NCI-H2081 (cell line): Measurements from ENCODE around the gene FRY.
A peak's percentile ranks its signal among the peaks of the same experiment; 100 is the strongest.

Source experiments
- DNase-seq, 2 experiments: peaks; one replicate each; lab custom pipeline; 2025; lab: John Stamatoyannopoulos, UW

Gene FRY

GRCh38 chr13:32309312-32310133 lies 277.9 kb downstream of the FRY start:
- DNase-seq = no peak

GRCh38 chr13:32310134-32310706 lies 278.6 kb downstream of the FRY start:
- DNase-seq = peak in 1 of 2 experiments; percentile 21

- no peak for DNase-seq
These were observed 279.8 kb downstream of the FRY start for GRCh38 chr13:32311188-32311897.

- DNase-seq = no peak
These were observed 283.0 kb downstream of the FRY start for GRCh38 chr13:32314271-32315237.

GRCh38 chr13:32315238-32316027 lies 283.9 kb downstream of the FRY start, which contains the start of the genes BRCA2 and ZAR1L:
Gene BRCA2 (plus strand): TSS chr13:32315508. CDS start chr13:32316461, 953 bp downstream.
Gene ZAR1L (minus strand): TSS chr13:32315363. CDS start chr13:32311925, 3,438 bp downstream.
- DNase-seq = peak; percentile 75 to 89

GRCh38 chr13:32316028-32316339 lies 284.4 kb downstream of the FRY start:
- DNase-seq = peak in 1 of 2 experiments; percentile 63

GRCh38 chr13:32316501-32316900 lies 284.9 kb downstream of the FRY start:
- no peak for DNase-seq

- no peak for DNase-seq
These were observed 286.3 kb downstream of the FRY start for GRCh38 chr13:32317716-32318465.

- DNase-seq = no peak
These were observed 289.0 kb downstream of the FRY start for GRCh38 chr13:32320528-32320927.

GRCh38 chr13:32323912-32324311 lies 292.3 kb downstream of the FRY start:
- DNase-seq = no peak

- DNase-seq = no peak
These were observed 298.9 kb downstream of the FRY start for GRCh38 chr13:32330441-32330840.

GRCh38 chr13:32334671-32335070 lies 303.1 kb downstream of the FRY start:
- DNase-seq = no peak

GRCh38 chr13:32340914-32341313 lies 309.3 kb downstream of the FRY start:
- DNase-seq = no peak

- no peak for DNase-seq
These were observed 316.1 kb downstream of the FRY start for GRCh38 chr13:32347651-32348050.
